GM23248 (cell line): ENCODE results near the gene ATG9A.

Source experiments
- EZH2 ChIP-seq: fragments of 200-600 bp; sonication (generic); IDR thresholded peaks from 2 replicates; pipeline ENCODE4 v1.6.1; 2018; ENCODE audit warnings: antibody characterized with exemption, mild to moderate bottlenecking; ENCODE audit not compliant: insufficient read depth, poor library complexity, severe bottlenecking
- EZH2phosphoT487 ChIP-seq: fragments of 200-600 bp; sonication (generic); IDR thresholded peaks from 2 replicates; pipeline ENCODE4 v1.6.1; 2018; ENCODE audit warnings: antibody characterized with exemption, moderate library complexity, mild to moderate bottlenecking, low read depth; ENCODE audit not compliant: insufficient read depth

DNA sequence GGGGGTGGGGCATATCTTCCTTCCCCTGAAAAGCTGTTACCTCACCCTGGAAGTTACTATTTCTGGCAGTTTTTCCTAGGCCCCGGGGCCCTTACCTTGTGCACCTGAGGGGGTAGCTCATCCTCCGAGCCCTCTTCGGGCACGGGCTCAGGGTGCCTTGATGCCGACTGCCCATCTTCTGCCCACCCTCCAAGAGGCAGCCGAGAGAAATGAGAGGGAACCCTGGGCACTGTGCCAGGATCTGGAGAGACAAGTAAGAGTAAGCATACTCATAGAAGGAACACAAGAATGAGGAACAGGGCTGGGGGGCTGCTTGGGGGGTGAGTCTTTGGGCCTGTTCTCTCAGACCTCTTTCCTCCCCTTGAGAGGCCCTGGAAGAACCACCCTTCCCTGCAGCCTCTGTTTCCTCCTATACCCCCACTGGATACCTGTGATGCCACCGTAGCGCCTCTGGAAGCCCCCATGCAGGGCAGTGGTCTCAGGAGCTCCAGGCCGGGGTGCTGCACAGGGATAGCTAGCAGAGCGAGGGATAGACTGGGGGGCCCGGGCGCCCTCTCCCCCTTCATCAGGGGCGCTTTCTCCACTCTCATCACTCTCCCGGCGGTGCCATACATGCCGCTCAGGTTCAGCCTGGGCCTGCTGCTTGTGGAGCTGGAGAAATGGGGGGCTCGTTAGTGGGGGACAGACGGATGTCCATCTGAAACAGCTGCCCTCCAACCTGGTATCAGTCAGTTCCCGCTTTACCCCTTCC is 8.6 kb downstream of the ATG9A start:
- TF ChIP-seq EZH2phosphoT487, result no peak
- TF ChIP-seq EZH2, result no peak
